Measurements from ENCODE around the gene SPTAN1. TPM values are rescaled to one million over a fixed set of nuclear protein-coding genes. Genes with fewer than 3 reads are reported as not detected.

SPTAN1 gene
- total RNA-seq, 1 donor from 2014 or later = 292 TPM

DNA sequence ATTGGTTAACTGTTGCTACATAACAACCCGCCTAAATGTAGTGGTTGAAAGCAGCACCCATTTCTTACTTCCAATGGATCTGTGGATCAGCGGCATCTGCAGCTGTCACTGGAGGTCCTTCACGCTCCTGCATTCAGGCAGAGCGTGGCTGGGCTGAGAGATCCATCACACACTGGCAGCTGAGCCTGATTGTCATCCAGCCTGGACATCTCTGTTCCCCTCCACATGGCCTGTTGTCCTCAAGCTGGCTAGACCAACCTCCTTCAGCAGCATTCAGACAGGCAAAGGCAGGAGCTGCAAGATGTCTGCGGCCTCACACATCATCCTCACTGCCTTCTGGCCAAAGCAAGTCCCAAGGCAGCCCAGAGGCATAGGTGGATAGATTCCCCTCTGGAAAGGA lies 67.4 kb downstream of the SPTAN1 start:
- no peaks in the 10 kb centered on the region for H3K9me3 ChIP-seq
- no peak overlapping the region for H3K27ac ChIP-seq
- peaks cover 0 to 95% of the 10 kb centered on the region in 2 donors for H3K36me3 ChIP-seq
- TF ChIP-seq POLR2A (IDR thresholded peaks at IDR 0.05) = no peak
- TF ChIP-seq, protein P1, sequence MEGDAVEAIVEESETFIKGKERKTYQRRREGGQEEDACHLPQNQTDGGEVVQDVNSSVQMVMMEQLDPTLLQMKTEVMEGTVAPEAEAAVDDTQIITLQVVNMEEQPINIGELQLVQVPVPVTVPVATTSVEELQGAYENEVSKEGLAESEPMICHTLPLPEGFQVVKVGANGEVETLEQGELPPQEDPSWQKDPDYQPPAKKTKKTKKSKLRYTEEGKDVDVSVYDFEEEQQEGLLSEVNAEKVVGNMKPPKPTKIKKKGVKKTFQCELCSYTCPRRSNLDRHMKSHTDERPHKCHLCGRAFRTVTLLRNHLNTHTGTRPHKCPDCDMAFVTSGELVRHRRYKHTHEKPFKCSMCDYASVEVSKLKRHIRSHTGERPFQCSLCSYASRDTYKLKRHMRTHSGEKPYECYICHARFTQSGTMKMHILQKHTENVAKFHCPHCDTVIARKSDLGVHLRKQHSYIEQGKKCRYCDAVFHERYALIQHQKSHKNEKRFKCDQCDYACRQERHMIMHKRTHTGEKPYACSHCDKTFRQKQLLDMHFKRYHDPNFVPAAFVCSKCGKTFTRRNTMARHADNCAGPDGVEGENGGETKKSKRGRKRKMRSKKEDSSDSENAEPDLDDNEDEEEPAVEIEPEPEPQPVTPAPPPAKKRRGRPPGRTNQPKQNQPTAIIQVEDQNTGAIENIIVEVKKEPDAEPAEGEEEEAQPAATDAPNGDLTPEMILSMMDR (IDR thresholded peaks at IDR 0.05) = no peak
- TF ChIP-seq POLR2AphosphoS5 (IDR thresholded peaks at IDR 0.05; ENCODE audit: insufficient read depth in 1 of 2, low read depth in 1 of 2) = no peak
- H3K4me1 ChIP-seq = no peaks in the 10 kb centered on the region
- DNase-seq (ENCODE audit: extremely low spot score in 2 of 2) = no peak
- intact Hi-C loops (cut with DNase I) = no loop called here
- H3K27me3 ChIP-seq = no peaks in the 10 kb centered on the region
- H3K4me3 ChIP-seq = no peak overlapping the region

DNA sequence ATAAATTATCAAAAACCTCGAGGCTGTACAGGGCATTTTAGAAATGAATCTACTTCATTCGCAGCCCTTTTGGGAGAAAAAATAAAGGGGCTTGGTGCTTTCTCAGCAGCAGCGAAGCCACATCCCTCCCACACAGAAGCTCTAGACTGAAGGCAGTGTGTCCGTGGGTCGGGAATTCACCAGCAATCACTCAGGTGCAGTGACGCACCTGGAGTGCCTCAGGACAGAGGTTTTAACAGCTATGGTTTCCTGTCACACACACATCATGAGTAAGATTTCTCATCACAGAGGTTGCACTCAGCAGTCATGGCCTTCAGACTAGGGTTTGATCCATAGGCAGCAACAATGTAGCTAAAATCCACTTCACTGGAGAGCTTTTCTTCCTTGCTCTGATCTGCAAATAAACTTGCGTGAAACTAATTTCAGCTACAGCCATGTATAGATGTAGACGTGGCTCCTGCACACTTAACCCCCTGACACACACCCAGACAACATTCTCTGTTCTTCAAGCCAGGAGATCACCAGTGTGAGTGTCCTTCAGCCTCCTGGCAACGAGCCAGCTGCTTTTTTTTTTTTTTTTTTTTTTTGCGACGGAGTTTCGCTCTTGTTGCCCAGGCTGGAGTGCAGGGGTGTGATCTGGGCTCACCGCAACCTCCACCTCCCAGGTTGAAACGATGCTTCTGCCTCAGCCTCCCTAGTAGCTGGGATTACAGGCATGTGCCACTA lies 69.5 kb downstream of the SPTAN1 start:
- DNase-seq (ENCODE audit: extremely low spot score in 2 of 2) = no peak

DNA sequence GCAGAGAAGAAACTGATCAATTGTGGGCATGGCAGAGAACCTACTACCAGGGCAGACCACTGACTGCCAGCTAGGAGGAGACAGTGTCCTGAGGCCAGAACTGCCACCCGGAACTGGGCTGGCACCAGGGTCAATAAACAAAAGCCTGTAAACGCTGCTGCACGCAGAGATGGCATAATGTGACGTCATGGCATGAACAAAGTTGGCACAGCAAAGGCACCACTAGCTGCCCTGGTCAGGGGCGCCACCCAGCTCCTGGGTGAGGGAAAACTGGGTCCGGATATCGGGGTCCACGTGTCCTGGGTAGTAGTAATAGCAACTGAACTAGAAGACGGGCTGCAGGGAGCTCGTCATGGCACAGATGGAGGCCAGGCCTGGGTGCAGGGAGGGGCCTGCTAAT lies 72.2 kb downstream of the SPTAN1 start:
- H3K9me3 ChIP-seq = no peaks in the 10 kb centered on the region
- intact Hi-C loops (cut with DNase I) = no loop called here
- H3K4me3 ChIP-seq = no peak overlapping the region
- H3K27ac ChIP-seq = no peak overlapping the region
- peaks cover 3 to 89% of the 10 kb centered on the region in 2 donors for H3K36me3 ChIP-seq
- H3K27me3 ChIP-seq = no peaks in the 10 kb centered on the region
- peaks cover 13% of the 10 kb centered on the region for H3K4me1 ChIP-seq
- no peak for TF ChIP-seq POLR2A (IDR thresholded peaks at IDR 0.05)
- TF ChIP-seq, protein P1 (IDR thresholded peaks at IDR 0.05) = no peak
- no peak for TF ChIP-seq POLR2AphosphoS5 (IDR thresholded peaks at IDR 0.05; ENCODE audit: insufficient read depth in 1 of 2, low read depth in 1 of 2)
- no peak for DNase-seq (ENCODE audit: extremely low spot score in 2 of 2)

More for the DNA sequence above, 69.5 kb downstream of the SPTAN1 start:
- no peak overlapping the region for H3K27ac ChIP-seq
- no peaks in the 10 kb centered on the region for H3K27me3 ChIP-seq
- H3K4me1 ChIP-seq = no peaks in the 10 kb centered on the region
- intact Hi-C loops (cut with DNase I) = no loop called here
- no peak overlapping the region for H3K4me3 ChIP-seq
- no peak for TF ChIP-seq POLR2A (IDR thresholded peaks at IDR 0.05)
- TF ChIP-seq POLR2AphosphoS5 (IDR thresholded peaks at IDR 0.05; ENCODE audit: insufficient read depth in 1 of 2, low read depth in 1 of 2) = no peak
- TF ChIP-seq, protein P1 (IDR thresholded peaks at IDR 0.05) = no peak
- peaks cover 3 to 95% of the 10 kb centered on the region in 2 donors for H3K36me3 ChIP-seq
- H3K9me3 ChIP-seq = no peaks in the 10 kb centered on the region

DNA sequence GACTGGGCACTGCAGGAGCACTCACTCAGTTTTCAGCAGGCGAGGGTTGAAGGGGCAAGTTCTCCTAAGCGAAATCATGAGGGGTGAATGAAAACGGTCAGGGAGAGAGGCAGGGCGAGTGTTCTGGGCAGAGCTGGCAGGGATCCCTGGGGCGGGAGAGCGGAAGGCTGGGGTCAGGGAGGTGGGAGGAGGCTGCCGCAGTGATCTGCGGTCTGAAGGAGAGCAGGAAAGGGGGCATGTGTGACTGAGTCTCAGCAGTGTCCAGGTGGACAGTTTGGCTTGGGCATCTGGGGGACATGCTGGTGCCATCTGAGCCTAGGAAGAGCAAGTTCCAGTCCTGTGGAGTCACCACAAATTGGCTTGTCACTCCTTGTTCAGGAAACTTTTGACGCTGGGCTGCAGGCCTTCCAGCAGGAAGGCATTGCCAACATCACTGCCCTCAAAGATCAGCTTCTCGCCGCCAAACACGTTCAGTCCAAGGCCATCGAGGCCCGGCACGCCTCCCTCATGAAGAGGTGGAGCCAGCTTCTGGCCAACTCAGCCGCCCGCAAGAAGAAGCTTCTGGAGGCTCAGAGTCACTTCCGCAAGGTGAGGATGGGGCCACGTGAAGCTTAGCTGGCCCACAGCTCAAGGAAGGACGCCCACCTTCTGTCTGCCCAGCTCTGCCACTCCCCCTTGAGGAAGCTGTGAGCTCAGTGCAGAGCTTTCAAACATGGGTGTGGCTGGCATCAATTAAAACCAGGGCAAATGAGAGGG lies 73.2 kb downstream of the SPTAN1 start:
- H3K4me1 ChIP-seq = peaks cover 13% of the 10 kb centered on the region
- no peak overlapping the region for H3K27ac ChIP-seq
- no peaks in the 10 kb centered on the region for H3K9me3 ChIP-seq
- TF ChIP-seq POLR2A (IDR thresholded peaks at IDR 0.05) (no peak), POLR2AphosphoS5 (IDR thresholded peaks at IDR 0.05; ENCODE audit: insufficient read depth in 1 of 2, low read depth in 1 of 2) (no peak)
- TF ChIP-seq, protein P1 (IDR thresholded peaks at IDR 0.05) = no peak
- DNase-seq (ENCODE audit: extremely low spot score in 2 of 2) = no peak
- intact Hi-C loops (cut with DNase I) = no loop called here
- no peaks in the 10 kb centered on the region for H3K27me3 ChIP-seq
- H3K4me3 ChIP-seq = no peak overlapping the region
- H3K36me3 ChIP-seq = peaks cover 3 to 89% of the 10 kb centered on the region in 2 donors

DNA sequence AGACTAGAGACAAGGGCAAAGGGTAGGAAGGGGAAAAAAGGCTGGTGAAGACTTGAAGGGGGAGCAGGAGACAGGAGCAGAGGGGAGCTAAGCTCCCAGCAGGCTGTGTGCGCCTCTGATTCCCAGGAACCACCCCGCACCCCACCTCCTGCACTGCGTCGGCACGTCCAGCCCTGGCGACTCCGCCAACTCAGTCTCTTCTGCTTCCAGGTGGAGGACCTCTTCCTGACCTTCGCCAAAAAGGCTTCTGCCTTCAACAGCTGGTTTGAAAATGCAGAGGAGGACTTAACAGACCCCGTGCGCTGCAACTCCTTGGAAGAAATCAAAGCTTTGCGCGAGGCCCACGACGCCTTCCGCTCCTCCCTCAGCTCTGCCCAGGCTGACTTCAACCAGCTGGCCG lies 73.8 kb downstream of the SPTAN1 start:
- TF ChIP-seq POLR2AphosphoS5 (IDR thresholded peaks at IDR 0.05; ENCODE audit: insufficient read depth in 1 of 2, low read depth in 1 of 2) (no peak), POLR2A (IDR thresholded peaks at IDR 0.05) (no peak)
- TF ChIP-seq, protein P1 (IDR thresholded peaks at IDR 0.05) = no peak
- no peak overlapping the region for H3K27ac ChIP-seq
- H3K27me3 ChIP-seq = no peaks in the 10 kb centered on the region
- no peaks in the 10 kb centered on the region for H3K9me3 ChIP-seq
- H3K4me3 ChIP-seq = no peak overlapping the region
- H3K36me3 ChIP-seq = peaks cover 3 to 89% of the 10 kb centered on the region in 2 donors
- no peak for DNase-seq (ENCODE audit: extremely low spot score in 2 of 2)
- intact Hi-C loops (cut with DNase I) = no loop called here
- peaks cover 13% of the 10 kb centered on the region for H3K4me1 ChIP-seq
